K562 (cell line): ENCODE measurements around the gene RAB6A. TPM values are rescaled to one million over a fixed set of nuclear protein-coding genes. Genes with fewer than 3 reads are reported as not detected.
"Not testable (repeated sequence)": the region's sequence is repeated elsewhere in the genome, so short reads cannot be mapped to it uniquely, and the experiment has no call there.

Experiments used
- ATAC-seq: fragments of 200-7000 bp; cut with Tn5 transposase; 3 replicates; pipeline ENCODE4 v1.9.1; 2020; ENCODE audit warnings: moderate library complexity
- BruUV-seq: library from RNA; stranded (reverse); fragments of 400-500 nt; replicated peaks from 2 replicates; lab custom pipeline; 2021; lab: Mats Ljungman, UMichigan
- CTCF ChIA-PET: fragments of 300-600 bp; formaldehyde crosslinking; extraction: SDS; loops from one replicate; lab custom pipeline; 2021; ENCODE audit warnings: low intra/inter-chr PET ratio; lab: Yijun Ruan, JAX
- POLR2A ChIA-PET: fragments of 300-600, 350-650 bp; sonication (Branson Sonifier 250); formaldehyde crosslinking; extraction: SDS; loops from one replicate; lab custom pipeline; 2021; ENCODE audit warnings: antibody characterized with exemption, inconsistent platforms; lab: Yijun Ruan, JAX
- DNase-seq, 4 experiments: peaks; one replicate each; pipeline versions ENCODE4 v3.0.0 to v3.0.0-alpha.2; 2011 to 2018; ENCODE audit warnings: low spot score in 3 of 4, mixed read lengths in 3 of 4; ENCODE audit errors: extremely low read depth in 1 of 4
- FAIRE-seq: peaks from 2 replicates; lab custom pipeline; 2011; peaks lifted over from hg19 to GRCh38; lab: Jason Lieb, UNC
- H2AFZ ChIP-seq: 2 replicates; pipeline ENCODE4 v1.6.0; 2011; ENCODE audit warnings: low read depth, low read length, control low read depth, inconsistent platforms
- H3K27ac ChIP-seq: fragments of 200-600 bp; 3 replicates; pipeline ENCODE4 v1.8.0; 2011; ENCODE audit warnings: low read depth, mild to moderate bottlenecking, control low read depth, inconsistent platforms, low read length, moderate library complexity, mixed read lengths; ENCODE audit errors: extremely low read depth
- H3K27me3 ChIP-seq, 2 experiments: fragments of 300-600 bp in 1 of 2; 2 replicates in 1 of 2; 3 replicates in 1 of 2; pipeline versions ENCODE4 v1.6.0 to v1.8.0; 2011; ENCODE audit warnings: inconsistent platforms in 2 of 2, low read length in 2 of 2, mild to moderate bottlenecking in 1 of 2, mixed read lengths in 1 of 2, moderate library complexity in 1 of 2; ENCODE audit not compliant: control insufficient read depth in 2 of 2, insufficient read depth in 2 of 2
- H3K36me3 ChIP-seq: fragments of 300-600 bp; 3 replicates; pipeline ENCODE4 v1.8.0; 2011; ENCODE audit warnings: mild to moderate bottlenecking, low read length, inconsistent platforms; ENCODE audit not compliant: control insufficient read depth, insufficient read depth
- H3K4me1 ChIP-seq, 2 experiments: fragments of 200-600 bp in 1 of 2; replicated peaks in 1 of 2; 2 replicates in 1 of 2; 3 replicates in 1 of 2; pipeline versions ENCODE4 v1.5.1 to v1.8.0; 2011; ENCODE audit warnings: inconsistent platforms in 2 of 2, low read length in 2 of 2, mild to moderate bottlenecking in 1 of 2, mixed read lengths in 1 of 2, moderate library complexity in 1 of 2; ENCODE audit not compliant: control insufficient read depth in 2 of 2, insufficient read depth in 2 of 2
- H3K4me2 ChIP-seq: 2 replicates; pipeline ENCODE4 v1.6.1; 2011; ENCODE audit warnings: low read length, control low read depth, inconsistent platforms, mixed read lengths; ENCODE audit not compliant: insufficient read depth
- H3K4me3 ChIP-seq: fragments of 200-600 bp; sonication (generic), shearing (Covaris generic); 2 replicates; pipeline ENCODE4 v1.5.1; 2016; ENCODE audit warnings: control low read depth, inconsistent platforms
- H3K79me2 ChIP-seq: fragments of 200-600 bp; 3 replicates; pipeline ENCODE4 v1.8.0; 2011; ENCODE audit warnings: low read length, inconsistent platforms; ENCODE audit not compliant: control insufficient read depth, insufficient read depth
- H3K9ac ChIP-seq, 2 experiments: 2 replicates each; pipeline versions ENCODE4 v1.6.0 to v1.6.1; 2011; ENCODE audit warnings: low read depth in 2 of 2, low read length in 2 of 2, control low read depth in 1 of 2, inconsistent platforms in 1 of 2, mild to moderate bottlenecking in 1 of 2, mixed read lengths in 1 of 2; ENCODE audit not compliant: insufficient read depth in 1 of 2
- H3K9me1 ChIP-seq: one replicate; pipeline ENCODE4 v1.6.0; 2011; ENCODE audit warnings: inconsistent platforms, mild to moderate bottlenecking, low read length, moderate library complexity; ENCODE audit not compliant: control insufficient read depth, insufficient read depth
- H3K9me3 ChIP-seq: replicated peaks from 2 replicates; pipeline ENCODE4 v1.5.1; 2011; ENCODE audit warnings: low read depth, low read length, inconsistent platforms; ENCODE audit not compliant: control insufficient read depth, insufficient read depth
- H4K20me1 ChIP-seq: replicated peaks from 2 replicates; pipeline ENCODE4 v1.6.1; 2011; ENCODE audit warnings: low read length, inconsistent platforms, mixed read lengths; ENCODE audit not compliant: control insufficient read depth, insufficient read depth
- ADNP ChIP-seq: fragments of 200-800 bp; sonication (Bioruptor generic); IDR thresholded peaks from 2 replicates; pipeline ENCODE4 v1.6.1; 2016; ENCODE audit warnings: missing genetic modification characterization, missing compliant biosample characterization
- BHLHE40 ChIP-seq: IDR thresholded peaks from 2 replicates; pipeline ENCODE4 v1.6.1; 2011; ENCODE audit warnings: low read length, improper control_type of control experiment
- CREM ChIP-seq: IDR thresholded peaks from 2 replicates; pipeline ENCODE4 v1.6.1; 2014; ENCODE audit warnings: antibody characterized with exemption, low read depth
- DPF2 ChIP-seq: fragments of 450-650 bp; IDR thresholded peaks from 2 replicates; pipeline ENCODE4 v1.6.1; 2016
- FOSL1 ChIP-seq: fragments of 200-800 bp; sonication (Bioruptor generic); conservative IDR thresholded peaks from 2 replicates; pipeline ENCODE4 v1.6.1; 2016; ENCODE audit warnings: missing genetic modification characterization, missing compliant biosample characterization
- HOXB6 ChIP-seq: fragments of 250-450 bp; sonication (Bioruptor Pico); IDR thresholded peaks from 2 replicates; pipeline ENCODE4 v1.5.1; 2022; ENCODE audit warnings: mild to moderate bottlenecking, borderline replicate concordance
- JUN ChIP-seq, 2 experiments: sonication (generic) in 1 of 2; formaldehyde crosslinking in 1 of 2; IDR thresholded peaks; 2 replicates each; pipeline versions ENCODE4 v1.6.1 to v1.8.0; 2012 to 2022; ENCODE audit warnings: borderline replicate concordance in 2 of 2, mild to moderate bottlenecking in 2 of 2, improper control_type of control experiment in 1 of 2, low read depth in 1 of 2, low read length in 1 of 2, missing genetic modification reagents in 1 of 2
- NRF1 ChIP-seq, 2 experiments: fragments of 450-650 bp; IDR thresholded peaks in 1 of 2; conservative IDR thresholded peaks in 1 of 2; 2 replicates each; pipeline ENCODE4 v1.6.1; 2014; ENCODE audit warnings: mild to moderate bottlenecking in 2 of 2
- POLR2G ChIP-seq: fragments of 200-400 bp; formaldehyde crosslinking; IDR thresholded peaks from 2 replicates; pipeline ENCODE4 v1.6.1; 2017; ENCODE audit warnings: low read depth, mild to moderate bottlenecking, antibody characterized with exemption, low read length, moderate library complexity
- ZBTB1 ChIP-seq: sonication (generic); formaldehyde crosslinking; IDR thresholded peaks from 2 replicates; pipeline ENCODE4 v1.8.1; 2023; ENCODE audit warnings: missing genetic modification reagents, low read depth, mild to moderate bottlenecking, borderline replicate concordance
- ZNF561 ChIP-seq: fragments of 450-650 bp; formaldehyde crosslinking; conservative IDR thresholded peaks from 2 replicates; pipeline ENCODE4 v1.4.0; 2020; ENCODE audit warnings: mild to moderate bottlenecking, moderate library complexity
- WGBS: fragments of 100-300 bp; shearing (Covaris generic); methylation state at CpG from one replicate; pipeline ENCODE4 v1.1.6; 2016; ENCODE audit warnings: low coverage, mixed read lengths; ENCODE audit not compliant: insufficient coverage; ENCODE audit errors: missing lambda C conversion rate; 5-methylcytosine and 5-hydroxymethylcytosine counted together
- in situ Hi-C: fragments of 300-500 bp; cut with MboI; formaldehyde crosslinking; loops from 4 replicates; pipeline ENCODE4 v1.15.0; 2018; ENCODE audit warnings: inconsistent platforms, mixed read lengths
- intact Hi-C: fragments of 100-400 bp; cut with micrococcal nuclease; formaldehyde crosslinking; loops from 2 replicates; pipeline ENCODE4 v1.14.2; 2022
- polyA plus RNA-seq, 8 experiments: library from polyadenylated mRNA; depleted of rRNA in 4 of 8; stranded (reverse) in 5 of 8; unstranded in 3 of 8; fragments of >200 nt; fragmentation: Nextera tagmentation in 2 of 8; fragmentation: Illumina TruSeq in 1 of 8; extraction: Ambion mirVana in 2 of 8; extraction: Trizol in 1 of 8; gene quantifications; 2 replicates each; pipeline versions ENCODE4 v1.2.1 to v1.2.3, GENCODE V29; 2011 to 2014; ENCODE audit warnings: inconsistent platforms in 1 of 8, missing spikeins in 1 of 8
- total RNA-seq, 7 experiments: library from RNA; depleted of rRNA in 6 of 7; stranded (reverse); fragments of >200 nt in 6 of 7; fragmentation: Illumina TruSeq in 2 of 7; extraction: Trizol in 2 of 7; gene quantifications; 2 replicates each; pipeline versions ENCODE4 v1.2.1 to v1.2.3, GENCODE V29; 2011 to 2021; ENCODE audit warnings: low replicate concordance in 1 of 7
- TF ChIP-seq, protein P1 (sequence below), 2 experiments: fragments of 450-650 bp; IDR thresholded peaks; 2 replicates each; pipeline ENCODE4 v1.6.1; 2016; ENCODE audit warnings: mild to moderate bottlenecking in 2 of 2, borderline replicate concordance in 1 of 2, low read depth in 1 of 2, moderate library complexity in 1 of 2

RAB6A gene
- total and polyA plus RNA-seq, 9 of the 15 experiments (the other 6 are each of a cell fraction or from before 2014, with no cell fraction given) = 14.0 to 95.3 (median 45.4) TPM

DNA sequence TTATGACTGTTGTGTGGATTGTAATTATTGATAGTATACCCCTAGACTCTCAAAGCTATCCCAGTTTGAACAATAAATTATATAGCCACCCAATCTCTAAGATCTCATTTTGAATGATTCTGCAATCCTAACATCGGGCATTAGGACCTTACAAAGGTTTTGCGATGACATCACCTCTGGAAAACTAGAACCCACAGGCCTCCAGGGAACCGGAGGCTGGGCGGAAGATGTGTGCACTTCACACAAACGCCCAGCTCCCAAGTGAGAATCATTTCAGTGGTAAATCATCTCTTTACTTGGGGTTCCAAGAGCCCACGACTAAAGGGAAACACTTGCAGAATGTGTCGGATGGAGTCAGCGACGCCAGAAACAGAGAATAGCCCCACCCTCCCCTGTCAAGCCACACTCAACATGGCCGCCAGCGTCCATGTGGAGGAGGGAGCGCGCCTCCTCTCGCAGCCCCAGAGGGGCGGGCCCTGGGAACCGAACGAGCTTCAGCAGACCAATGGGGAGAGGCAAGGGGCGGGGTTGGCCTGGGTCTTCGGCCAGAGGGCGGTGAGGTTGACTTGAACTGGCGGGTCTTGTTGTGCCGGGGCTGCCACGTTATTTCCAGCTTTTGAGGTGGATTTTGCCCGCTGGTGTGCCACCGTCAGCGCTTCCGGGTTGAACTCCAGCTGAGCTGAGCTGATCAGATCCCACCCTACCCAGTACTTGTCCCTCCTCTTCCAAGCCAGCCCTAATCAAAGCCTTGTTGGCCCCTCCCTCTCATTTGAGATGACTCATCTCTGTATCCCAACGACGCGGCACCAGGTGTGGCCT, 18.4 kb upstream of the RAB6A start (continued):
- TF ChIP-seq ZBTB1 = no peak
- TF ChIP-seq POLR2G = peak; percentile 92
- TF ChIP-seq NRF1 (conservative IDR thresholded peaks at IDR 0.05 in 1 of 2, IDR thresholded peaks at IDR 0.05 in 1 of 2) = peak; percentile 53 to 69
- no peak for TF ChIP-seq ZNF561 (CRISPR knock-in tag)
- TF ChIP-seq HOXB6 (CRISPR knock-in tag) = no peak

DNA sequence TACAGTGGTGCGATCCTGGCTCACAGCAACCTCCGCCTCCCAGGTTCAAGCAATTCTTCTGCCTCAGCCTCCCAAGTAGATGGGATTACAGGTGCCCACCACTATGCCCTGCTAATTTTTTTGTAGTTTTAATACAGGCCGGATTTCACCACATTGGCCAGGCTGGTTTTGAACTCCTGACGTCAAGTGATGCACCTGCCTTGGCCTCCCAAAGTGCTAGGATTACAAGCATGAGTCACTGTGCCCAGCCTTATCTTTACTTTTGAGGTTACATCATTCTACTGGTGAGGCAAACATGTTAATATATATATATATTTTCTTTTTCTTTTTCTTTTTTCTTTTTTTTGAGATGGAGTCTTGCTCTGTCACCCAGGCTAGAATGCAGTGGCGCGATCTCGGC, 9.9 kb upstream of the RAB6A start:
- H3K9ac ChIP-seq; DNase-seq; H3K27me3 ChIP-seq; intact Hi-C loops; H3K9me1 ChIP-seq; H3K27ac ChIP-seq; H3K79me2 ChIP-seq; H4K20me1 ChIP-seq; H3K4me2 ChIP-seq; CTCF ChIA-PET; POLR2A ChIA-PET; H3K9me3 ChIP-seq; H2AFZ ChIP-seq; H3K4me1 ChIP-seq; in situ Hi-C loops; H3K4me3 ChIP-seq; BruUV-seq; H3K36me3 ChIP-seq; FAIRE-seq; TF ChIP-seq JUN (CRISPR knock-in tag; IDR thresholded peaks at IDR 0.05; ENCODE audit: borderline replicate concordance): not testable (repeated sequence)
- peak; percentile 57 for ATAC-seq
- 61% methylated on average over 7 of the region's 7 CpGs for WGBS
- peak; percentile 64; the same call in 1 of the 2 replicates for TF ChIP-seq JUN (IDR thresholded peaks at IDR 0.05; ENCODE audit: borderline replicate concordance, low read depth, low read length)
- TF ChIP-seq FOSL1 (tag) = peak; percentile 84
- TF ChIP-seq ADNP = peak; percentile 84
- peak; percentile 53 for TF ChIP-seq DPF2
- TF ChIP-seq BHLHE40 = peak; percentile 25; the same call in 1 of the 2 replicates
- TF ChIP-seq CREM = 0 out of 2 replicates have a peak, but pooled peaks have one; percentile 14
- TF ChIP-seq, protein P1, sequence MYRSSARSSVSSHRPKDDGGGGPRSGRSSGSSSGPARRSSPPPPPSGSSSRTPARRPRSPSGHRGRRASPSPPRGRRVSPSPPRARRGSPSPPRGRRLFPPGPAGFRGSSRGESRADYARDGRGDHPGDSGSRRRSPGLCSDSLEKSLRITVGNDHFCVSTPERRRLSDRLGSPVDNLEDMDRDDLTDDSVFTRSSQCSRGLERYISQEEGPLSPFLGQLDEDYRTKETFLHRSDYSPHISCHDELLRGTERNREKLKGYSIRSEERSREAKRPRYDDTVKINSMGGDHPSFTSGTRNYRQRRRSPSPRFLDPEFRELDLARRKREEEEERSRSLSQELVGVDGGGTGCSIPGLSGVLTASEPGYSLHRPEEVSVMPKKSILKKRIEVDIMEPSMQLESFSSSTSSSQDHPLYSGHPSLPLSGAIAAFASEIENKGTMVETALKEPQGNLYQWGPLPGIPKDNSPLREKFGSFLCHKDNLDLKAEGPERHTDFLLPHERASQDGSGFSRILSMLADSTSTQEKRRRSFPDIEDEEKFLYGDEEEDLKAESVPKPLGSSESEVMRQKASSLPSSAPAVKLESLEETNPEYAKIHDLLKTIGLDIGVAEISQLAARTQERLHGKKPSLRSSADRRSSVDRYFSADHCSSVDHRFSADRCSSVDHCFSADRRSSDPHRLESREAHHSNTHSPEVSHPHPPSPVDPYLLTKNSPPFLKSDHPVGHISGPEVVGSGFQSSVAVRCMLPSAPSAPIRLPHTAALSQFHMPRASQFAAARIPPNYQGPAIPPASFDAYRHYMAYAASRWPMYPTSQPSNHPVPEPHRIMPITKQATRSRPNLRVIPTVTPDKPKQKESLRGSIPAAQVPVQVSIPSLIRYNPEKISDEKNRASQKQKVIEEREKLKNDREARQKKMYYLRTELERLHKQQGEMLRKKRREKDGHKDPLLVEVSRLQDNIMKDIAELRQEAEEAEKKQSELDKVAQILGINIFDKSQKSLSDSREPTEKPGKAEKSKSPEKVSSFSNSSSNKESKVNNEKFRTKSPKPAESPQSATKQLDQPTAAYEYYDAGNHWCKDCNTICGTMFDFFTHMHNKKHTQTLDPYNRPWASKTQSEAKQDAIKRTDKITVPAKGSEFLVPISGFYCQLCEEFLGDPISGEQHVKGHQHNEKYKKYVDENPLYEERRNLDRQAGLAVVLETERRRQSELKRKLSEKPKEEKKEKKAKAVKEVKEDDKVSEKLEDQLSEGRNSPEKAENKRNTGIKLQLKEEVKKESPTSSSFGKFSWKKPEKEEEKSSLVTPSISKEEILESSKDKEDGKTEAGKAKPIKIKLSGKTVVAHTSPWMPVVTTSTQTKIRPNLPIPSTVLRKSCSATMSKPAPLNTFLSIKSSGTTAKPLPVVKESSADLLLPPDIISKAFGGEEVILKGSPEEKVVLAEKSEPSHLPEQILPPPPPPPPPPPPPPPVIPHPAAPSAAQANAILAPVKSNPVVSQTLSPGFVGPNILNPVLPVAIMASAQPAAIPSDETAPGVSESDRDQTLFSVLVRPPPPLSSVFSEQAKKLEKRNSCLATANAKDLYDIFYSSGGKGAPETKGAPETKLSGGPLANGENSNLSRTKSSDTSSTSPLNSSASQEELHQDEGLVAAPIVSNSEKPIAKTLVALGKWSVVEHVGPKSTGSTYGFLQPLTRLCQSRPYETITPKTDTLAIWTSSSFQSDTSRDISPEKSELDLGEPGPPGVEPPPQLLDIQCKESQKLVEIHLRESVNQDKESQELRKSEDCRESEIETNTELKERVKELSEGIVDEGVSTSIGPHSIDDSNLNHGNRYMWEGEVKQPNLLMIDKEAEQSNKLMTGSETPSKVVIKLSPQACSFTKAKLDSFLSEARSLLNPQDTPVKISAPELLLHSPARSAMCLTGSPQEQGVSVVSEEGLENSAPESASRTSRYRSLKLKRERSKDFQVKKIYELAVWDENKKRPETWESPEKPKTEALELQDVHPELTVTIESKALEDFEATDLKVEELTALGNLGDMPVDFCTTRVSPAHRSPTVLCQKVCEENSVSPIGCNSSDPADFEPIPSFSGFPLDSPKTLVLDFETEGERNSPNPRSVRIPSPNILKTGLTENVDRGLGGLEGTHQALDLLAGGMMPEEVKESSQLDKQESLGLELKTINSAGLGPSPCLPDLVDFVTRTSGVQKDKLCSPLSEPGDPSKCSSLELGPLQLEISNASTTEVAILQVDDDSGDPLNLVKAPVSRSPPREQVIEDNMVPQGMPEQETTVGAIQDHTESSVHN (IDR thresholded peaks at IDR 0.05; ENCODE audit: borderline replicate concordance in 1 of 2, low read depth in 1 of 2) = peak in 1 of 2 experiments; percentile 47; a peak in 1 of 4 replicates
